ENCODE results near the gene VENTX.

DNA sequence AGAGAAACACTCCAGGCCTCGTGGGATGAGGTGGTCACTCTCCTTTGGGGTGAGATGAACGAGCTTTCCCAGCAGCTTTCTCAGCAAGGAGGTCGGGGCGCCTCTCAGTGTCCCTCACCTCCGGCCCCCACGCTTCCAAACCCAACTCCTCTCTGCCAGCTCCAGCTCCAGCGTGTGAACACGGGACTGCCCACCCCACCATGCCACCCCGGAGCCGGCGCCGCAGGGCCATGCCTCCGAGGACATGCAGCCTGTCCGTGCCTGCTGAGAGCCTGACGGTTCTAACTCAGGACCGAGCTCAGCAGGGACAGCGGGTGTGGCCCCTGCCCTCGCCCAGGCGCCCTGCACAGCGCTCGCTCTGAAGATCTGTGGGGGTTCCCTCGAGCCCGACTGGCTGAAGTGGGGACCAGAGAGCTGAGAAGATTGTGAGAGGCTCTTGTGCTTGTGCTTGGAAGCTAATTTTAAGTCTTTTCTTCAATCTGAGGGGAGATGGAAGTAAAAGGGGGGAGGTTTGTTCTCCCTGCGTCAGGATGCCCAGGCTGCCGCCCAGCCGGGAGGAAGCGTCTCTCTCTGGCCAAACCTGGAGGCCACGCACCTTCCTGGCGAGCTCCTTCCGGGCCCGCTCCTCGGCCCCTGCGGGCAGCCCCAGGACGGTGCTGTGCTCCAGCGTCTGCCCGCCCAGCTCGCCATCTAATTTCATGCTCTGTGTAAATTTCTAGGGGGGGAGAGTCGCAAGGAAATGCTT lies 44.1 kb downstream of the VENTX start:
- TF ChIP-seq, protein P1, sequence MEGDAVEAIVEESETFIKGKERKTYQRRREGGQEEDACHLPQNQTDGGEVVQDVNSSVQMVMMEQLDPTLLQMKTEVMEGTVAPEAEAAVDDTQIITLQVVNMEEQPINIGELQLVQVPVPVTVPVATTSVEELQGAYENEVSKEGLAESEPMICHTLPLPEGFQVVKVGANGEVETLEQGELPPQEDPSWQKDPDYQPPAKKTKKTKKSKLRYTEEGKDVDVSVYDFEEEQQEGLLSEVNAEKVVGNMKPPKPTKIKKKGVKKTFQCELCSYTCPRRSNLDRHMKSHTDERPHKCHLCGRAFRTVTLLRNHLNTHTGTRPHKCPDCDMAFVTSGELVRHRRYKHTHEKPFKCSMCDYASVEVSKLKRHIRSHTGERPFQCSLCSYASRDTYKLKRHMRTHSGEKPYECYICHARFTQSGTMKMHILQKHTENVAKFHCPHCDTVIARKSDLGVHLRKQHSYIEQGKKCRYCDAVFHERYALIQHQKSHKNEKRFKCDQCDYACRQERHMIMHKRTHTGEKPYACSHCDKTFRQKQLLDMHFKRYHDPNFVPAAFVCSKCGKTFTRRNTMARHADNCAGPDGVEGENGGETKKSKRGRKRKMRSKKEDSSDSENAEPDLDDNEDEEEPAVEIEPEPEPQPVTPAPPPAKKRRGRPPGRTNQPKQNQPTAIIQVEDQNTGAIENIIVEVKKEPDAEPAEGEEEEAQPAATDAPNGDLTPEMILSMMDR (IDR thresholded peaks at IDR 0.05; ENCODE audit: low read depth, low read length, poor library complexity, severe bottlenecking), result no peak
- TF ChIP-seq EZH2phosphoT487 (IDR thresholded peaks at IDR 0.05; ENCODE audit: borderline replicate concordance, low read length), result no peak

Measured in DOHH2 (cell line).